ENCODE measurements around the gene TBC1D28.
"Not testable (repeated sequence)": the region's sequence is repeated elsewhere in the genome, so short reads cannot be mapped to it uniquely, and the experiment has no call there.

The TBC1D28 gene

DNA sequence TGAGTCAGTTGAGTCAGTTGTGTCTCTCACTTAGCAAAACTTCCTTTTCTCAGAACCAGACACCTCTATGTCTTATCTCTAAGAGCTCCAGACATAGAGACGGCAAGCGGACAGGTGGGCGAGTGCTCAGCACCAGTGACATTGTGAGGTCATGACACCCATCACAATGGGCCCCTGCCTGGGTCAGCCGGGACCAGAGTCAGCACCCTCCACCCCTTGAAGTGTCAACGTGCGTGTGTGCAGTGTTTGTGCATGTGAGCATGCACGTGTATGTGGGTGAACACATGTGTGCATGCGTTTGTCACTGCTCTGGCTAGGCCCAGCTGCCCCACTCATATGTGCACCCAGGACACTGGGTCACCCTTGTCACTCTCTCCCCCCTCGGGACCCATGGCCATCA, at the start of gene TBC1D28:
TSS of gene TBC1D28 (minus strand) at position 101 of the 400 bp plus-strand sequence. CDS start 3,039 bp downstream, outside the sequence.
- H3K27ac Mint-ChIP-seq (ENCODE audit: low read depth); H3K36me3 Mint-ChIP-seq (ENCODE audit: insufficient read depth); H3K4me3 Mint-ChIP-seq: not testable (repeated sequence)

DNA sequence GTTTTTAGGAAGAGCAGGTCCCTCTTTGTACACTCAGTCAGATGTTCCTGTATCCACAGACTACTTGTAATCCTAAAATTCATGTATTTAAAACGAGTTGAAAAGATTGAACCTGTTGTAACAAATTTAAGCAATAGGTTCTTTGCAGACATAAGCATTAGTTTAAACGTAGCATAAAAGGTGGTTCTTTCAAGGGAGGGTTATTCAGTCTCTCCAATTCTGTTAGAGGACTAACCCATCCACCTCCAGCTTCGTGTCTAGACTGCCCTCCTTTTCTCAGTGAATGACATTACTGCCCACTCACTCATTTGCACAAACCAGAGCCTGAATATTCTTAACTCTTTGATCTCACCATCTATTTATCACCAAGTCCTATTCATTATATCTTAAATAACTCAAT, 38.5 kb upstream of the TBC1D28 start:
- H3K36me3 Mint-ChIP-seq (ENCODE audit: insufficient read depth); DNase-seq (ENCODE audit: low spot score in 2 of 2); H3K9me3 Mint-ChIP-seq; H3K27ac Mint-ChIP-seq (ENCODE audit: low read depth); H3K27me3 Mint-ChIP-seq; H3K4me1 Mint-ChIP-seq: not testable (repeated sequence)
- peak overlapping the region; percentile 85 for H3K4me3 Mint-ChIP-seq
- ATAC-seq (replicated peaks; ENCODE audit: extremely low read depth, poor library complexity, severe bottlenecking) = peak; percentile 27

More for the DNA sequence above, at the start of gene TBC1D28:
- H3K4me1 Mint-ChIP-seq; ATAC-seq (replicated peaks; ENCODE audit: extremely low read depth, poor library complexity, severe bottlenecking); DNase-seq (ENCODE audit: low spot score in 2 of 2); H3K27me3 Mint-ChIP-seq; H3K9me3 Mint-ChIP-seq: not testable (repeated sequence)

DNA sequence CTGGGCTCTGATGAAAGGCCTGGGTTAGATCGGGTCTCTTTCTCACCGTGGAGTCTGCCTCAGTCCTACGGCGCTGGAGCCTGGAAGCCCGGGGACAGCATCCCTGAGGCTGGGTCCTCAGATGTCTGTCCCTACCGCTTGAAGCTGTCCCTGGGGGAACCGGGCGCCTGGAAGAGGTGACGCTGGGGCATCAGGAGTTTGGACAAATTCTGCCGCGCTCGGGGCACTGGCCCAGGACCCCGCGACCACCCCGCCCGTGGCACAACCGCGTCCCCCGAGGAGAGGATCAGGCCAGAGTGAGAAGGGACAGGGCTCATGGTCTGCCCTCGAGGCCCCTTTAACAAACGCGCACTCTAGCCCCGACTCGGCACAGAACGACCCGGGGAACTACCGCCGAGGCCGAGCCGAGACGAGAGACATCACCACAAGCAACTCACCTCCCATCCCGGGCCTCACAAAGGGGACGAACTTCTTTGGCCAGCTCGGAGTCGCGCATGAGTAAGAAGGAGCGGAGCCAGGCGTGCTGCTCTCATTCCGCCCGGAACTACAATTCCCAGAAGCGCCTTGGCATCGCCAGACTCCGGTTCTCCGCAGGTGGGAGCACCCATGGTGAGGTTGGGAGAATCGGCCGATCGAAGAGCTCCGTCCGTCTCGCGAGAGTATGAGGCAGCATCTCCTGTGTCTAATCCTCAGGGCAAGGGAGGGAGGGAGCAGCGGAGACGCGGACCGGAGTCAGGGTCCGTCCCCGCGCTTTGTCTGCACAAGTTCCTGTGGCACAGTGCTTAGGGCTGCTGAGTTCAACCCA, 37.8 kb upstream of the TBC1D28 start, which contains the start of gene FOXO3B:
TSS of gene FOXO3B (minus strand) at position 548 of the 805 bp plus-strand sequence. CDS start 663 bp downstream, outside the sequence.
- not testable (repeated sequence) for H3K4me1 Mint-ChIP-seq; H3K36me3 Mint-ChIP-seq (ENCODE audit: insufficient read depth); H3K9me3 Mint-ChIP-seq; H3K27me3 Mint-ChIP-seq
- ATAC-seq (replicated peaks; ENCODE audit: extremely low read depth, poor library complexity, severe bottlenecking) (peak; percentile 79), DNase-seq (ENCODE audit: low spot score in 2 of 2) (peak; percentile 51 to 58)
- Mint-ChIP-seq H3K27ac (ENCODE audit: low read depth) (peak within 1 kb of the TSS; percentile 65), H3K4me3 (peak within 1 kb of the TSS; percentile 85)

DNA sequence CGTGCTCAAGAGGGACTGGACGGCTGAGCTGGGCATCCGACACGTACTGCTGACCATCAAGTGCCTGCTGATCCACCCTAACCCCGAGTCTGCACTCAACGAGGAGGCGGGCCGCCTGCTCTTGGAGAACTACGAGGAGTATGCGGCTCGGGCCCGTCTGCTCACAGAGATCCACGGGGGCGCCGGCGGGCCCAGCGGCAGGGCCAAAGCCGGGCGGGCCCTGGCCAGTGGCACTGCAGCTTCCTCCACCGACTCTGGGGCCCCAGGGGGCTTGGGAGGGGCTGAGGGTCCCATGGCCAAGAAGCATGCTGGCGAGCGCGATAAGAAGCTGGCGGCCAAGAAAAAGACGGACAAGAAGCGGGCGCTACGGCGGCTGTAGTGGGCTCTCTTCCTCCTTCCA, 33.2 kb upstream of the TBC1D28 start:
- not testable (repeated sequence) for H3K27me3 Mint-ChIP-seq; H3K4me1 Mint-ChIP-seq; H3K9me3 Mint-ChIP-seq; ATAC-seq (replicated peaks; ENCODE audit: extremely low read depth, poor library complexity, severe bottlenecking); H3K4me3 Mint-ChIP-seq; DNase-seq (ENCODE audit: low spot score in 2 of 2); H3K27ac Mint-ChIP-seq (ENCODE audit: low read depth); H3K36me3 Mint-ChIP-seq (ENCODE audit: insufficient read depth)

DNA sequence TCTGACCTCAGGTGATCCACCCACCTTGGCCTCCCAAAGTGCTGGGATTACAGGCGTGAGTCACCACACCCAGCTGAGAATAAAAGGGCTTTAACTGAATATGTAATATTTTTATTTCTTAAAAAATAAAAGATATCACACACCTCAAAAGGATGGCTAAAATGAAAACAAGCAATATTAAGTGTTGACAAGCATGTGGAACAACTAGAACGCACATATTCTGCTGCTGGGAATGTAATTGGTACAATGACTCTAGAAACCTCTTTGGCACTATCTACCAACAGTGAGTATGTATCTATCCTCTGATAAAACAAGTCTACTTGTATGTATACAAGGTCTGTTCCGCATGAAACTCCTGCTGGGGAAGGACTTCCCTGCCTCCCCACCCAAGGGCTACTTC, 32.7 kb upstream of the TBC1D28 start:
- H3K4me3 Mint-ChIP-seq; H3K27me3 Mint-ChIP-seq; DNase-seq (ENCODE audit: low spot score in 2 of 2); ATAC-seq (replicated peaks; ENCODE audit: extremely low read depth, poor library complexity, severe bottlenecking); H3K9me3 Mint-ChIP-seq; H3K36me3 Mint-ChIP-seq (ENCODE audit: insufficient read depth); H3K4me1 Mint-ChIP-seq; H3K27ac Mint-ChIP-seq (ENCODE audit: low read depth): not testable (repeated sequence)

DNA sequence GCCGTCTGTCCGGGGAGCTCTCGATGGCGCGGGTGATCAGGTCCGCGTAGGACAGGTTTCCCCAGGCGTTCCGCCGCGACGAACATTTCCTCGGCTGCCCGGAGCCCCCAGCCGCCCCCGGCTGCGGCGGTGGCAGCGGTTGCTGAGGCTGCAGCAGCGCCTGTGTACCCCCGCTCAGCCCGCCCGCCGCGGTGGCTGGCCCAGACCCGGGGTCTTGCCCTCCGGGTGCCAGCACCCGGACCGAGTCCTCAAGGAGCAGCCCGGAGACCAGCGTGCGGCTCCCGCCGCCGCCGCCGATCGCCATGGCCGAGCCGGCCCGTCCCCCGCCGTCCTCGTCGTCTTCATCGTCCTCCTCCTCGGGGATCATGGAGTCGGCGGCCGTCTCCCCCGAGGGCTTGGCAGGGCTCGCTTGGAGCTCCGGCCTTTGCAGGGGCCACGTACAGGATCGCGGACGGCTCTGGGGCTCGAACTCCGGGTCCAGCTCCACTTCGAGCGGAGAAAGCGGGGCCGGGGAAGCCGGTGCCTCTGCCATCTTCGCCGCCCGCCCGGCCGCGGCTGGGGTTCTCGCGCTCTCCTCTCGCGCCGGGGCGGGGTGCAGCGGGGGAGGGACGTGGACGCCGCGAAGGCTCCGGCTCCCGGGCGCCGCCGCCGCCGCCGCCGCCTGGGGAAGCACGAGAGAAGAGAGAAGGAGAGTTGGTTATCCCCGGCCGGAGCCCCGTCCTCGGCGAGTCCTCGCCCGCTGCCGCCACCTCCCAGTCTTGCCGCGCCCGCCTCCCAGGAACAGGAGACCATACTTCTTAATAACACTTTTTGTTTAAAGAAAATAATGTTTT, 28.4 kb upstream of the TBC1D28 start:
- H3K27ac Mint-ChIP-seq (ENCODE audit: low read depth); H3K4me1 Mint-ChIP-seq; H3K9me3 Mint-ChIP-seq; ATAC-seq (replicated peaks; ENCODE audit: extremely low read depth, poor library complexity, severe bottlenecking); DNase-seq (ENCODE audit: low spot score in 2 of 2); H3K27me3 Mint-ChIP-seq; H3K36me3 Mint-ChIP-seq (ENCODE audit: insufficient read depth); H3K4me3 Mint-ChIP-seq: not testable (repeated sequence)

DNA sequence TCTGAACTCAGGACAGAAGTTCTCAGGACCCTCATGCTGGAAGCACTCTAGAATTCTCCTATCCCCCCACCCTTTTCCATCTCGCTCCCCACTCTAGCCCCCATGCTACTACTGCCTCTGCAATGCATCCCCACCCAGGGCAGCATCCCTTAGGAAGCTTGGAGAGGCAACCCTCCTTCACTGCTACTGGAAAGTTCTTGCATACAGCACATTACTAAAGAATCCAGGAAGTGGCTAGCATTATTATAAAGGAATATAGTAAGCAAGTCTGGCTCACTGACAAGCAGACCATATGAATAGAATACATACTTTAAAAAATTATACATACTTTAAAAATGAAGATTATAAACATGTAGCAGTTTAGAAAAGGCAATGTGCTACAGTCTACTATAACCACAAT, 24.4 kb upstream of the TBC1D28 start:
- not testable (repeated sequence) for DNase-seq (ENCODE audit: low spot score in 2 of 2); H3K9me3 Mint-ChIP-seq; H3K27ac Mint-ChIP-seq (ENCODE audit: low read depth); H3K36me3 Mint-ChIP-seq (ENCODE audit: insufficient read depth); H3K4me1 Mint-ChIP-seq; H3K4me3 Mint-ChIP-seq; H3K27me3 Mint-ChIP-seq; ATAC-seq (replicated peaks; ENCODE audit: extremely low read depth, poor library complexity, severe bottlenecking)

DNA sequence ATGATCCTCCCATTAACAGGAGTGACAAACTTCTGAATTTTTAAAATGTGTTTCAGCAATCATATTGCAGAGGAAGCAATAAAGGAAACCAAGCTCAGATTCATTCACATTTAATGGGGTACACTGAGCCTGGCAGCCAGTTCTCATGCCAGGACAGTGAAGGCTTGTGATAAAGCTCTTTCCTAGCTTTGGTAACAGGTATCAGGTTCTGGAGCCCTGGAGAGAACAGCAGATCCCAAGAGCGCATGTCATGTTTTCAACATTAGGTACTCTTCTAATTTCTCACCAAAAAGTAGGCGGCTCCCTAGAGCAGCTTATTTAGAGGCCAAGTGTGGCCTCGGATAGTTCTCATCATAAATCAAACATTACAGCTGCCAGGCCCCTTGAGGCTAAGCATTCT, 23.3 kb upstream of the TBC1D28 start:
- H3K27me3 Mint-ChIP-seq; H3K36me3 Mint-ChIP-seq (ENCODE audit: insufficient read depth); H3K27ac Mint-ChIP-seq (ENCODE audit: low read depth); H3K4me3 Mint-ChIP-seq; DNase-seq (ENCODE audit: low spot score in 2 of 2); H3K4me1 Mint-ChIP-seq; ATAC-seq (replicated peaks; ENCODE audit: extremely low read depth, poor library complexity, severe bottlenecking); H3K9me3 Mint-ChIP-seq: not testable (repeated sequence)

DNA sequence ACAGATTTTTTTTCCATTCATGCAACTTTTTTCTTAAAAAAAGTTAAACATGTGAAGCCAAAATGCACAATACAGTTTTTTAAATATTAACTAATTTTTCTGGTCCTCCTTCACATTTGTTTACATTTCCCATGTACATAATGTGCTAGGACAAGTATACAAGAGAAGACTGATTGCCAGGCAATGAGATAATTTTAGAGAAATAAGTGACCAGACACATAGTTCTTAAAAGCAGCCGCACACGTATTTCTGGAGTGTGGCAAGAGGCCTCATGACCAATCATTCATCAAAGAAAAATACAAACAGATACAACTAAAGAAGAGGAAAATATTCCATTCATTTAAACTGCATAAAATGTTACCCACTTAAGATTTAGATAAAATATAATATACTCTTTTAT, 22.1 kb upstream of the TBC1D28 start:
- H3K9me3 Mint-ChIP-seq; H3K27ac Mint-ChIP-seq (ENCODE audit: low read depth); H3K4me1 Mint-ChIP-seq; H3K4me3 Mint-ChIP-seq; ATAC-seq (replicated peaks; ENCODE audit: extremely low read depth, poor library complexity, severe bottlenecking); H3K27me3 Mint-ChIP-seq; H3K36me3 Mint-ChIP-seq (ENCODE audit: insufficient read depth); DNase-seq (ENCODE audit: low spot score in 2 of 2): not testable (repeated sequence)

DNA sequence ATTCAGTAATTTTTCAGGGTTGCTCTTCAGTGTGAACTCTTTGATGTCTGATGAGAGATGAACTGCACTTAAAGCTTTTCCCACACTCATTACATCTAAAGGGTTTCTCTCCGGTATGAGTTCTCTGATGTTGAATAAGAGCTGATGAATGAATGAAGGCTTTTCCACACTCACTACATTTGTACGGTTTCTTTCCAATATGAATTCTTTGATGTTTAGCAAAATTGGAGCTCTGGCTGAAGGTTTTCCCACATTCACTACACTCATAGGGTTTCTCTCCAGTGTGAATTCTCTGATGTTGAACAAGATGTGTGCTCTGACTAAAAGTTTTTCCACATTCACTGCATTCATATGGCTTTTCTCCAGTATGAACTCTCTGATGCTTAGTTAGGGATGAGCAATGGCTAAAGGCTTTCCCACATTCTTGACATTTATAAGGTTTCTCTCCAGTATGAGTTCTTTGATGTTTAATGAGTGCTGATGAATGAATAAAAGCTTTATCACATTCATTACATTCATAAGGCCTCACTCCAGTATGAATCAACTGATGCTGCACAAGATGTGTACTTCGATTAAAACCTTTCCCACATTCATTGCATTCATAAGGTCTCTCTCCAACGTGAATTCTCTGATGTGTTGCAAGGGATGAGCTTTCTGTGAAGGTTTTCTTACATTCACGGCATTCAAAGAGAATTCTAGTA, 17.9 kb upstream of the TBC1D28 start:
- not testable (repeated sequence) for H3K27ac Mint-ChIP-seq (ENCODE audit: low read depth); H3K4me3 Mint-ChIP-seq; ATAC-seq (replicated peaks; ENCODE audit: extremely low read depth, poor library complexity, severe bottlenecking); DNase-seq (ENCODE audit: low spot score in 2 of 2); H3K27me3 Mint-ChIP-seq; H3K4me1 Mint-ChIP-seq; H3K9me3 Mint-ChIP-seq; H3K36me3 Mint-ChIP-seq (ENCODE audit: insufficient read depth)

DNA sequence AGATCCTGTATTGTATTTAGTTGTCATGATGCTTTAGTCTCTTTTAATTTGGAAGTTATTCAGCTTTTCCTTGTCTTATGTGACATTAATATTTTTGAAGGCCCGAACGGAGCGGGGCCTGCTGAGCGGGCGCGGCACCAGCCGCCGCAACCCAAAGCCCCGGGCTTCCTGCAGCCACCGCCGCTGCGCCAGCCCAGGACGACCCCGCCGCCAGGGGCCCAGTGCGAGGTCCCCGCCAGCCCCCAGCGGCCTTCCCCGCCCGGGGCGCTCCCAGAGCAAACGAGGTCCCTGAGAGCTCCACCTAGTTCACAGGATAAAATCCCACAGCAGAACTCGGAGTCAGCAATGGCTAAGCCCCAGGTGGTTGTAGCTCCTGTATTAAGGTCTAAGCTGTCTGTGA, 5.9 kb upstream of the TBC1D28 start:
- H3K27me3 Mint-ChIP-seq = peaks cover 11% of the 10 kb centered on the region
- not testable (repeated sequence) for H3K4me1 Mint-ChIP-seq; H3K27ac Mint-ChIP-seq (ENCODE audit: low read depth); DNase-seq (ENCODE audit: low spot score in 2 of 2); H3K36me3 Mint-ChIP-seq (ENCODE audit: insufficient read depth); H3K4me3 Mint-ChIP-seq; H3K9me3 Mint-ChIP-seq; ATAC-seq (replicated peaks; ENCODE audit: extremely low read depth, poor library complexity, severe bottlenecking)

DNA sequence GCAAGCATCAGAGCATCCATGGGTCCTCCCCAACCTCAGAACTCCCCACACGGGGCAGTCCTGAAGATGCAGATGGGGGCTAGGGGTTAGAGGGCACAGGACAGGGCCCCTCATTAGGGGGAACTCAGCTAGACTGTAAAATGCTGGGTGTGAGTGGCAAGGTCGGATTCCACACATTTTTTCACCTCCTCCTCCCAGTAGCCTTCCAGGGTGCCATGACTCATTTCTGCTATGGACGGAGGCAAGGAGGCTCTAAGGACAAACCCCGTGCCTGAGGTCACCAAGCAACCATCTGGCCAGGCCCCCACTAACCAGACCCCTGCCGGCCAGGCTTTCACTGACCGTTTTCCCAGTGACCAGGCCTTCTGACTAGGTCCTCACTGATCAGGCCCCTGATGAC, 1.1 kb downstream of the TBC1D28 start:
- H3K4me3 Mint-ChIP-seq; ATAC-seq (replicated peaks; ENCODE audit: extremely low read depth, poor library complexity, severe bottlenecking): not testable (repeated sequence)

More for the DNA sequence above, 1.1 kb downstream of the TBC1D28 start:
- DNase-seq (ENCODE audit: low spot score in 2 of 2); H3K27me3 Mint-ChIP-seq; H3K36me3 Mint-ChIP-seq (ENCODE audit: insufficient read depth); H3K4me1 Mint-ChIP-seq; H3K9me3 Mint-ChIP-seq; H3K27ac Mint-ChIP-seq (ENCODE audit: low read depth): not testable (repeated sequence)

All from central memory CD8-positive, alpha-beta T cell (primary cell).